Fibroblast of the aortic adventitia (primary cell): ENCODE data around the gene ACAD11. TPM values are rescaled to one million over a fixed set of nuclear protein-coding genes. Genes with fewer than 3 reads are reported as not detected.
A peak's percentile ranks its signal among the peaks of the same experiment; 100 is the strongest.
"Not testable (repeated sequence)": the region's sequence is repeated elsewhere in the genome, so short reads cannot be mapped to it uniquely, and the experiment has no call there.

Experiments used
- DNase-seq: peaks from one replicate; pipeline ENCODE4 v3.0.0-alpha.2; 2010; ENCODE audit warnings: low read depth
- H3K4me3 ChIP-seq: 2 replicates; pipeline ENCODE4 v1.5.1; 2011; ENCODE audit warnings: low read depth, mild to moderate bottlenecking, control low read depth, low read length, moderate library complexity
- total RNA-seq: library from RNA; depleted of rRNA; stranded (reverse); fragments of >200 nt; gene quantifications from 2 replicates; pipeline ENCODE4 v1.2.3, GENCODE V29; 2012; ENCODE audit warnings: low replicate concordance
- TF ChIP-seq, protein P1 (sequence below): IDR thresholded peaks from 2 replicates; pipeline ENCODE4 v1.5.1; 2011; ENCODE audit warnings: mild to moderate bottlenecking, low read length, control low read depth, inconsistent platforms; ENCODE audit not compliant: insufficient read depth

ACAD11 gene
- total RNA-seq, 1 donor = 37.8 TPM

DNA sequence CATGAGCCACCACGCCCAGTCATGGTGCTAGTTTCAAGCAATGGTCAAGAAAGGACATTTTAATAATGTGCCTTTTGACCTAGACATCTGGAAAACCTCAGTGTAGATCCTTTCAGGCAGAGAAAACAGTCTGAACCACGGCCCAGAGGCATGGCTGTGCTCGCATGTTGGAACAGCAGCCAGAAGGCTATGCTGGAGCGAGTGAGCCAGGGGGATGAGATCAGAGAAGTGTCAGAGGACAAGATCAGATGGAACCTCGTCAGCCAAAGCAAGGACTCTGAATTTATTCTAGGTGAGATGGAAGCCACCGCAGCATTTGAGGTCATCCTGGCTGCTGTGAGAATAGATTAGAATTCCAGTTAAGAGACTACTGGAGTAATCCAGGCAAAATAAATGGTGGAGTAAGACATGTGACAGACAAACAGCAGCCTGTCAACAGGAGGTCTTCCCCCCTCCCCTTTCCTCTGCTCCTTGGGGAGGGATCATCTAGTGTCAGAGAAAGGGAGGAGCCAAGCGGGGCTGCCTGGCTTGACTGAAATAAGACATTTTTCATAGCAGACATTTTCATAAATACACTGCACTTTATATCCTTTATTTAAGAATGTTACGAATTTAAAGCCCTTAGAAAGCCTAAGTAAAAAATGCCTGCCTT is 103.0 kb downstream of the ACAD11 start:
- no peak overlapping the region for H3K4me3 ChIP-seq
- DNase-seq = peak; percentile 42
- TF ChIP-seq, protein P1, sequence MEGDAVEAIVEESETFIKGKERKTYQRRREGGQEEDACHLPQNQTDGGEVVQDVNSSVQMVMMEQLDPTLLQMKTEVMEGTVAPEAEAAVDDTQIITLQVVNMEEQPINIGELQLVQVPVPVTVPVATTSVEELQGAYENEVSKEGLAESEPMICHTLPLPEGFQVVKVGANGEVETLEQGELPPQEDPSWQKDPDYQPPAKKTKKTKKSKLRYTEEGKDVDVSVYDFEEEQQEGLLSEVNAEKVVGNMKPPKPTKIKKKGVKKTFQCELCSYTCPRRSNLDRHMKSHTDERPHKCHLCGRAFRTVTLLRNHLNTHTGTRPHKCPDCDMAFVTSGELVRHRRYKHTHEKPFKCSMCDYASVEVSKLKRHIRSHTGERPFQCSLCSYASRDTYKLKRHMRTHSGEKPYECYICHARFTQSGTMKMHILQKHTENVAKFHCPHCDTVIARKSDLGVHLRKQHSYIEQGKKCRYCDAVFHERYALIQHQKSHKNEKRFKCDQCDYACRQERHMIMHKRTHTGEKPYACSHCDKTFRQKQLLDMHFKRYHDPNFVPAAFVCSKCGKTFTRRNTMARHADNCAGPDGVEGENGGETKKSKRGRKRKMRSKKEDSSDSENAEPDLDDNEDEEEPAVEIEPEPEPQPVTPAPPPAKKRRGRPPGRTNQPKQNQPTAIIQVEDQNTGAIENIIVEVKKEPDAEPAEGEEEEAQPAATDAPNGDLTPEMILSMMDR = no peak

DNA sequence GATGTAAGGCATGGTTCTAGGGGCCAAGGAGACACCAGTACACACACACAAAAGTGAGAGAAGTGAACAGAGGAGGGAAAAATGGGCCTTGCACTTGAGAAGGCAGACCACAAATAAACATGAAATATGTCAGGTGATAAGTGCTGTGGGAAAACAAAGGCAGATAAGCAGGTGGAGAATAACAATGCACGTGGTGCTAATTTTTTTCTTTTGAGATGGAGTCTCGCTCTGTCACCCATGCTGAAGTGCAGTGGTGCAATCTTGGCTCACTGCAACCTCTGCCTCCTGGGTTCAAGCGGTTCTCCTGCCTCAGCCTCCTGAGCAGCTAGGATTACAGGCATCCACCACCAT is 103.6 kb downstream of the ACAD11 start:
- not testable (repeated sequence) for DNase-seq

DNA sequence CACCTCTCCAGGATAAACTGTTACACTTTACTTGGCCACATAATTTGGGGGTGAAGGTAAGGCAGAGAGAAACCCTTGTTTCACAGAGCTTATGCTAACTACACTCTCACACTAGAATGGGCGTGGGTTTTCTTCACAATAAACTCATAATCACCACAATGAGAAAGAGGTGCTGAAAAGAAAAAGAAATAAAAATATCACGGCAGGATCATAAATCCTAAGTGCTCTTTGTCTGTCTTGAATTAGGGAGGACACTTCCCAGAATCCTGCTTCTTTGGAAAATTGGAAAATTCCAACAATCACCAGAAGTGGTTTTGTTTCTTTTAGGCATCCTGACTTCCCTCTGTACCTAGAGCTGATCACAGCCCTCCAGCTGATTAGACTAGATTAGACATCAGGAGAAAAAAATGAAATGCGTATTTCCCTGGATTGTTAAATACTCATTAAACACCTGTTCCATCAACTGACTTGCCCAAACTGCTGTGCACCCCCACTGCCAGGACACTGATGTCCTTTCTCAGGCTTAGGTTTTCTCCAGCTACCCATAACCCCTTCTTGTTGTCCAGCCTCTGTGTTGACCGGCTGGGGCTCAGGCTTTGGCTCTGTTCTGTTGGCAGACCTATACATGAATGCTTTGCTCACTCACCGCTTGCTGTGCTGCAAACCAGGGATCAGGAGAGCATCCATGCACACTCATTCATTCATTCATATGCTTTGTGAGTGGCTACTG is 104.1 kb downstream of the ACAD11 start:
- DNase-seq = no peak
- H3K4me3 ChIP-seq = no peak overlapping the region
- TF ChIP-seq, protein P1 = no peak

More for the DNA sequence above, 103.6 kb downstream of the ACAD11 start:
- H3K4me3 ChIP-seq = not testable (repeated sequence)

DNA sequence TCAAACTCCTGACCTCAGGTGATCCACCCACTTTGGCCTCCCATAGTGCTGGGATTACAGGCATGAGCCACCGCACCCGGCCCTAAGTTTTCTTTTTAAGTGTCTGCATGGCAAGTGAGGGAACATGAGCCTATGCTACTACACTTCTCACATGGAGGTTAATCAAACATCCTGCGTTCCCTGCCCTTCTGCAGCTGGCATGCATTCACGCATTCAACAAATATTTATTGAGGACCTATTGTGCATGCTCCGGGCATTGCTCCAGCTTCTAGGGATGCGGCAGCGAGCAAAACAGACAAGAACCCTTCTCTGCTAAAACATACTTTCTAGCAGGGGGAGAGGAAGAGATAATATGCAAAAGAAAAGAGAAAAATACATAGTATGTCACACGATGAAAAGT is 105.2 kb downstream of the ACAD11 start:
- H3K4me3 ChIP-seq = no peak overlapping the region
- DNase-seq = no peak
- TF ChIP-seq, protein P1 = no peak

DNA sequence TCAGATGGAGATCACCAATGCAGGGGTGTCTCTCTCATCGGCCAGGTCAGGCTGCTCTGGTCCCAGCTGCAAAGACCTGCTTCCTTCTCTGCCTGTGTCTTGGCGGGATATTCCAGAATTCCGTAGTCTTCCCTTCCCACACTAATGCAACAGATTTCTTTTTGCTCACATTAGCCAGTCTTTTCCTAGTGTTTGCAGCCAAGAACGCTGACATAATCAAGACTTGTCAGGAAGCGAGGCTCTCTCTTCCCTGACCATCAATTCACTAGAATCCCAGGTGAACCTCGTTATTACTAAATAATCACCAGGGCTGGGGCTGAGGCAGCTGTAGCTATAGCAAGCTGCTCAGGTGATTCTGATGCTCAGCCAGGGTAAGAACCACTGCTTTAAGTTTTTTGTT is 105.8 kb downstream of the ACAD11 start:
- TF ChIP-seq, protein P1 = no peak
- no peak overlapping the region for H3K4me3 ChIP-seq
- DNase-seq = no peak

DNA sequence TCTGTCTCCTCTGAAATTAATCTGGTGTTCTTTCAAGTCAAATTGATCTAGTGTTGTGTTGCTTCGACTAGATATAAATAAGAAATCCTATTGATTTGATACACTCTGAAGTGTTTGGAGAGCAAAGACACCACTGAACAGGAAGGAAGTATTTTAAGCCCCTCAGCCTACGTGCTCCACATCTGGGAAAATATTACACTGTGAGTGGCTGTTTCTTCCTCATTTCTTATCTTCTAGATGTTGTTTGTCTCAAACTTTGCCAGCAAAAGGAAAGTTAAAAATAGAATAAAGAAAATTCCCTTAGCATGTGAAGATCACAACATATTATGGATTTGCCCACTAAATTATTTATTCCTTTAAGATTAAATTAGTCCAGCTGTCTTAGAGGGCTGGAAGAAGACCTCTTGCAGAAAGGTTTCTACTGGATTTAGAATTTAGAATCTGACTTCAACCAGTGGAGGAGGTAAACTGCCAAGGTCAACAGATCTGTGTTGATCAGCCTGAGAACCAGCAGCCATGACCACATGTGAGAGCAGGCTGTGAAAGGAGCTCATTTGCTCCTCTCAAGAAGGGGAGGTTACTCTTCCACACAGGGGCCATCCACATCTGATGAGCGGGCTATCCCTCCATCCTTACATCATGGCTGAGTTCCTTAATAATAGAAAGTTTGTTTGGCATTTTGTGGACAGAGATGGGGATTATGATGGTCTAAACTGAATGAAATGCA is 108.9 kb downstream of the ACAD11 start:
- TF ChIP-seq, protein P1 = no peak
- peak; percentile 37 for DNase-seq
- H3K4me3 ChIP-seq = no peak overlapping the region

DNA sequence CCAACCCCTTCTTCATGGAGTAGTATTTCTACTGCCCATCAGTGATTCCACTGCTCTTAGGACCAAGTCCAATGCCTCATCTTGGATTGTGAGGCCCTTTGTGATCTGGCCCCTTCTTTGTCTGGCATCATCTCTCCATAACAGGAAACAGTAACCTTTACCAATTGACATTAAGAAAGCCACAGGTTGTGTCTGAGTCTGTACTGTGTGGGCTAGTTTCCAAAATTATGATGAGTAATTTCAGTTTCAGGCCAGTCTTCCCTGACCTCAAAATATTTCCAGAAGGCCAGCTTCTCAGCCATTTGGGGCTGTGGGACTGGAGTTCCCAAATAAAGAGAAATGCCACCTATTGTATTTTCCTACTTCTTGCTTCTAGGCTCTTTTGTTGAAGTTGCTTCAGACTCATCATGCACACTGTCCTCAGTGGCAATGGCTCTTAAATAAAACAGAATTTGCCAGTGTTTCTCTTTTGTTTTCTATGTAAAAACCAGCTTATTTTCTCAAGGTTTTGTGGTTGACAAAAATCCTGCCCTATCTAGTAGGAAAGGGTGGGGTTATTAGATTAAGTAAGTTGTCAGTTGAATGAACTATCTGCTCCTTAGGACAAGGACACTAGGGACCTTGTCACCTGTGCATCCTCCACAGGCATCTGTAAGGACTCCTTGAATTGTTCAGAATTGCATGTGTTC is 109.6 kb downstream of the ACAD11 start:
- no peak overlapping the region for H3K4me3 ChIP-seq
- TF ChIP-seq, protein P1 = no peak
- peak; percentile 78 for DNase-seq
